ENCODE results near the gene FMNL3.
"Not testable (repeated sequence)": the region's sequence is repeated elsewhere in the genome, so short reads cannot be mapped to it uniquely, and the experiment has no call there.

FMNL3 gene, protein sequence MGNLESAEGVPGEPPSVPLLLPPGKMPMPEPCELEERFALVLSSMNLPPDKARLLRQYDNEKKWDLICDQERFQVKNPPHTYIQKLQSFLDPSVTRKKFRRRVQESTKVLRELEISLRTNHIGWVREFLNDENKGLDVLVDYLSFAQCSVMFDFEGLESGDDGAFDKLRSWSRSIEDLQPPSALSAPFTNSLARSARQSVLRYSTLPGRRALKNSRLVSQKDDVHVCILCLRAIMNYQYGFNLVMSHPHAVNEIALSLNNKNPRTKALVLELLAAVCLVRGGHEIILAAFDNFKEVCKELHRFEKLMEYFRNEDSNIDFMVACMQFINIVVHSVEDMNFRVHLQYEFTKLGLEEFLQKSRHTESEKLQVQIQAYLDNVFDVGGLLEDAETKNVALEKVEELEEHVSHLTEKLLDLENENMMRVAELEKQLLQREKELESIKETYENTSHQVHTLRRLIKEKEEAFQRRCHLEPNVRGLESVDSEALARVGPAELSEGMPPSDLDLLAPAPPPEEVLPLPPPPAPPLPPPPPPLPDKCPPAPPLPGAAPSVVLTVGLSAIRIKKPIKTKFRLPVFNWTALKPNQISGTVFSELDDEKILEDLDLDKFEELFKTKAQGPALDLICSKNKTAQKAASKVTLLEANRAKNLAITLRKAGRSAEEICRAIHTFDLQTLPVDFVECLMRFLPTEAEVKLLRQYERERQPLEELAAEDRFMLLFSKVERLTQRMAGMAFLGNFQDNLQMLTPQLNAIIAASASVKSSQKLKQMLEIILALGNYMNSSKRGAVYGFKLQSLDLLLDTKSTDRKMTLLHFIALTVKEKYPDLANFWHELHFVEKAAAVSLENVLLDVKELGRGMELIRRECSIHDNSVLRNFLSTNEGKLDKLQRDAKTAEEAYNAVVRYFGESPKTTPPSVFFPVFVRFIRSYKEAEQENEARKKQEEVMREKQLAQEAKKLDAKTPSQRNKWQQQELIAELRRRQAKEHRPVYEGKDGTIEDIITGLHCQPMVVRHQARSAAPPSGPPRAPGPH

DNA sequence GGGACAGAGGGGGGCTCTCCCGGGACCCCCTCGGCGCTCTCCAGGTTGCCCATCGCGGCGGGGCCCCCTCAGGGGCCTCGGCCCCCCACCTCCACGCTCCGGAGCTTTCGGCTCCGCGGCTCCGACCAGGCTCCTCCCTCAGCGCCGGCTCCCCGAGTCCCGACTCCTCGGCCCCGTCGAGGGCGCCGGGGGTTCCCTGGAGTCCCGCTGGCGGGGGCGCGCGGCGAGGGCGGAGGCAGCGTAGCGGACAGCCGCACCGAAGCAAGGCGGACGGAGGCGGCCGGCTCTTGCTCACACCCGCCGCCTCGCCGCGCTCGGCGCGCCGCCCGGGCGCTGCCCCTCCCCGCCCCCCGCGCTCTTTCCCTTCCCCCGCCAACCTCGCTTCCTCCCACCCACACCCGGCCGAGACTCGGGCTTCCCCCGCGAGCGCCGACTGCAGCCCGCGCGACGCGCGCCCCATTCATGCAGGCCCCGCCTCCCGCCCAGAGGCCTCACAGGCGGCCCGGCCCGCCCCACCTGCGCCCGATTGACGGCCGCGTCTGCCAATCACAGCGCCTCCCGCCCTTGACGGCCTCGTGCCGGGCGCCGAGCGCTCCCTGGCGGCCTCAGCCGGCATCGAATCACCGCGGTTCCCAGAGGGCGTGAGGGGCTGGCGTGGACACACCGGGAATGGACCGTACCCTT lies at the start of gene FMNL3:
FMNL3 (minus strand) TSS at position 278 of the 684 bp plus-strand sequence; CDS start at position 53, 225 bp downstream.
- H3K9me3 ChIP-seq (ENCODE audit: low read length): no peaks in the 10 kb centered on the region
- H3K4me3 ChIP-seq (ENCODE audit: low read length): peak within 1 kb of the TSS; percentile 94
- H3K36me3 ChIP-seq (ENCODE audit: insufficient read depth, low read length): no peaks in the 10 kb centered on the region
- H3K4me1 ChIP-seq (ENCODE audit: insufficient read depth, low read length): peaks cover 27% of the 10 kb centered on the region
- H2AFZ ChIP-seq (ENCODE audit: low read depth, low read length): peak within 1 kb of the TSS; percentile 80
- H3K27me3 ChIP-seq (ENCODE audit: insufficient read depth, low read length): no peaks in the 10 kb centered on the region

DNA sequence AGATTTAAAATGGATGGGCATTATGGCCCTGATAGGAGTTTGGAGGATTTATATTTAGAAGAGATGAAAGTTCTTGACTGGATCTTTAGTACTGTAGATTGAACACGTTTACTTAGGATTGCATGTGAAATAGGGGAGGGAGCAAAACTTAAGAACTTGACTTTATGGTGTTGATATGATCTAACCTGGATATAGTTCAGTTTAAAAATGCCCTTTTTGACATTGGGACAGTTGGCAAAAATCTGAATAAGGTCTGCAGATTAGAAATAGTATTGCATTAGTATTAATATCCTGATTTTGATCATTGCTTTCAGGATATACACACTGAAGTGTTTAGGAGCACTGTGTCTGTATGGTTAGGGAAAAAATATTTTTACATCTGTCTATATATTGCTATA lies 43.8 kb upstream of the FMNL3 start:
- Histone ChIP-seq H3K4me3 (ENCODE audit: low read length) (no peak overlapping the region), H3K9me3 (ENCODE audit: low read length) (no peaks in the 10 kb centered on the region), H3K36me3 (ENCODE audit: insufficient read depth, low read length) (peaks cover 44% of the 10 kb centered on the region), H3K4me1 (ENCODE audit: insufficient read depth, low read length) (no peaks in the 10 kb centered on the region), H3K27me3 (ENCODE audit: insufficient read depth, low read length) (no peaks in the 10 kb centered on the region), H2AFZ (ENCODE audit: low read depth, low read length) (no peak overlapping the region)

DNA sequence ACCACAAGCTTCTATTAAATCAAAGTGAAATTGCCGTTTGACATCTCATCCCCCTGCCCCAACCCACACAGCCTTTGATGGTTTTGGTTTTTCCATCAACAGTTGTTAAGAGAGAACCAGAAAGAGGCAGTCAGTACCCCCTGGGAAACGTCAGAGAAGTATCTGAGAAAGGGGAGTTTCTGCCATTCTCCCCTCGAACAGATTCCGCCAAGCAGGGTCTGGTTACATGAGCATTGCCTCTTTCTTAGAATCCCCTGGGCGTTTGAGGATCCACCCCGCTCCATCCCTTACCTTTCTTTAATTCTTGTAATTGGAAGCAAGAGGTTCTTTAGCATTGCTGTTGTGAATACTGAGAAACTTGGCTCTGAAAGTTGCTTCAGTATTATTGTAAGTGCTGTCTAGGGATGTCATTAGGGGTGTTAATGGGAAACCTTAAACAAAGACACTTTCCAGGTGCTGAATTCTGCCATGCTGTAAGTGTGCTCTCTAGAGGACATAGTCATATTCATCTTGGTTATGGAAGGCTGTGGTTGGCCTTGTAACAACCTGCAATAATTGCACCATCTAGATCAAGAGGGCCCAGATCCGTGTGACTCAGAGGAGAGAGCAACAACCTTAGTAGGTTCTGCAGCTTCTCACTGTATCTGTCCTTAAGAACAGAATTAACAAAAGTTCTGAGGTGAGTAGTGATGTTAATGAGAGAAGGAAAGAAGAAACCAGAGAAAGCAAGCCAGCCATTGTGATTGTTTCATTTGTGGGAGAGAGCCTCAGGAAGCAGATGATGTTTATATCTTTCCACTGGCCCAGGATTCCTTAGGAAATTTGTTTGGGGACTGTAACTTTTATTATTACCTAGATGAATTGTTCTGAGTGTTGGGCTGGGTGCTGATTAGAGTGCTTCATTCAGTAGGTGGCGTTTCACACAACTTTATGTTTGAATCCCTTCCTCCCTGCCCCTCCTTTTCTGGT lies 43.1 kb upstream of the FMNL3 start:
- Histone ChIP-seq H3K9me3 (ENCODE audit: low read length) (no peaks in the 10 kb centered on the region), H3K27me3 (ENCODE audit: insufficient read depth, low read length) (no peaks in the 10 kb centered on the region), H3K4me1 (ENCODE audit: insufficient read depth, low read length) (no peaks in the 10 kb centered on the region), H3K36me3 (ENCODE audit: insufficient read depth, low read length) (peaks cover 37% of the 10 kb centered on the region), H2AFZ (ENCODE audit: low read depth, low read length) (no peak overlapping the region), H3K4me3 (ENCODE audit: low read length) (no peak overlapping the region)

DNA sequence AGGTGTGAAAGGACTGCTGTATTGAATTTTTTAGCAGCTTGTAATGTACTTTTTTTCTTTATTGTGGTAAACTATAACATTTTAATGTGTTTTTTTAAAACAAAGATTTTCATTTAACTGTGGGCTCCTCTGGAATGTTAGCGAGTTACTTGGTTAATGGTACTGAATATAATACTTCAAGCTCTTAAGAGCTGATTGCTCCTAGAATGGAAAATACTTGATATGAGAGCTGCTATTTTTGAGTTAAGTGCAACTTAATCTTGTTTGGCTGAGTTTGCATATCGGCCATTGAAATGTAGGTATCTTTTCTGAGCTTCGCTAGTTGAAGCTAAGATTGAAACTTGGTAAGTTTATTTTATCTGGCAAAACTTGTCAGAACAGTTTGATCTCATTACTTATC lies 41.6 kb upstream of the FMNL3 start:
- H2AFZ ChIP-seq (ENCODE audit: low read depth, low read length): no peak overlapping the region
- no peaks in the 10 kb centered on the region for H3K27me3 ChIP-seq (ENCODE audit: insufficient read depth, low read length)
- no peaks in the 10 kb centered on the region for H3K9me3 ChIP-seq (ENCODE audit: low read length)
- peaks cover under 1% of the 10 kb centered on the region for H3K4me1 ChIP-seq (ENCODE audit: insufficient read depth, low read length)
- H3K36me3 ChIP-seq (ENCODE audit: insufficient read depth, low read length): peaks cover 29% of the 10 kb centered on the region
- H3K4me3 ChIP-seq (ENCODE audit: low read length): no peak overlapping the region

DNA sequence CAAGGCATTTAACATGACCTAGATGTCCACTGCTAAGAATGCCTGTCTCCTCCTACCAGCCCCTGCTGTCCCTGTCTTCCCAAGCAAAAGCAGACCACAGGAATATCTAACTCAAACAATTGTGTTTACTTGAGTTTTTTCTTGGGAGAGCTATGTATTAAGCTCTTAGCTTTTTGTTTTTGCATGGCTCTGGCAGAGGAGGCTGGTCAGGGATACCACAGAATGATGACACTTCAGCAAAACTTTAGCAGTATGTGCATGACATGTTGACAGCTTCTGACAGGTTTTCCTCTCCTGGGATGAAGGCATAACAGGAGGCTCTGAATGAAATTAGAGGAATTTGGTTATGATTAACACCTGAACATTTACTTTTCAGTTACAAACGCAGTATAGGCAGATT lies 41.1 kb upstream of the FMNL3 start:
- Histone ChIP-seq H3K4me1 (ENCODE audit: insufficient read depth, low read length) (peaks cover 6% of the 10 kb centered on the region), H2AFZ (ENCODE audit: low read depth, low read length) (no peak overlapping the region), H3K4me3 (ENCODE audit: low read length) (no peak overlapping the region), H3K36me3 (ENCODE audit: insufficient read depth, low read length) (peaks cover 26% of the 10 kb centered on the region), H3K9me3 (ENCODE audit: low read length) (no peaks in the 10 kb centered on the region), H3K27me3 (ENCODE audit: insufficient read depth, low read length) (no peaks in the 10 kb centered on the region)

DNA sequence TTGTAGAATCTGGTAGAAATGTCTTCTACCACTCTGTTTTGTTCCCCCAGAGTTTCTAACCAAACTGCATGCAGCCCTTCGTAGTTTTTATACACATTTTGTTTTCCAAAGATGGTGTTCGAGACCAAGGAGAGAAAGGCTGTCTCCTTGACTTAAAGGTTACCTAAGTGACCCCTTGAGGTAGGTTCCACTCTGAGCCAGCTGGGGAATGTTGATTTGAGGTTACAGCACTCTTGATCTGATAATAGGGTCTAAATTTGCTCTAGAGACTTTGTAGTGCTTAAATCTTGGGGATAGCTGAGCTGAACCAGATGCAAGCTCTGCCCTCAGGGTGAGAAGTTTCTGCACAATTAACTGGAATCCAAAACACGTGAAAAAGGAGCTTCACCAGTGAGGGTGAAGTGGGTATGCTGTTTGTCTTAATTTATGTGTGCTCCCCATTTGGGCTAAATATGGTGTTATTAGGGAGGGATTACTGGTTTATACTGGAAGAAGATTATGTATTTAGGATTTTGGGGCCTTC lies 37.2 kb upstream of the FMNL3 start:
- H3K4me3 ChIP-seq (ENCODE audit: low read length): no peak overlapping the region

DNA sequence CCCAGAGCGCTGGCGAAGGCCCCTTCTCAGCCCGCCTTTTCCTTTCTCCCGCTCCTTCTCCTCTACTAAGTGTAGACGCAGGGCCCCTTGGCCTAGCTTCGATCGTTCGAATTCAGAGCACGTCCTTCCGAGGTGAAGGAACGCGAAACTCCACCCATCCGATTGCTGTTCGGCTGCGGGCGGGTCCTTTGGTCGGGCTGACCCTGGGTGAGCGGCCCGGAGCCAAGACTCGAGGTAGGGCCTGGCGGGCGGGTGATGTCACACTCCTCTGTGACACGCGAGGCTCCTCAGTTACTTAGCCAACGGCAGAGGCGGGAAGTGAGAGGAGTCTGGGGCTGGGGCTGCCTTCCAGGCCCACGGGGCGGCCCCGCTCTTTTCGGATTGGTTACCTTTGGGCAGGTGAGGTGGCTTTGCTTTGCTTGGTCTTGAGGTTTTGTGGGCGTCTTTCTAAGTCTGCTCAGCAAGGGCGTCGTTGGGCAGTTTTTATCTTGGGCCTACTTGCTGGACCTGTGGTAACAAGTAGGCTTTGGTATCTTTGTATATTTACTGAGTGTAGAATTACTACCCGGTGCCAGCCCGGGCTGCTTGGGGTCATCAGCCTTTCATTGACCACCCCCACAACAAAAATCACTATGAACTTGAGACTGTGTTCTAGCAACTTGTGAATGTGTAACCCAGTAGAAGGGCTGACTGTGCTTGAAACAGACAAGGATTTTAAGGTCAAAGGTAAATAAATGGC lies 34.8 kb upstream of the FMNL3 start:
- H3K9me3 ChIP-seq (ENCODE audit: low read length): no peaks in the 10 kb centered on the region
- H3K36me3 ChIP-seq (ENCODE audit: insufficient read depth, low read length): peaks cover 8% of the 10 kb centered on the region
- H3K27me3 ChIP-seq (ENCODE audit: insufficient read depth, low read length): no peaks in the 10 kb centered on the region
- peaks cover 14% of the 10 kb centered on the region for H3K4me1 ChIP-seq (ENCODE audit: insufficient read depth, low read length)
- H3K4me3 ChIP-seq (ENCODE audit: low read length): peak overlapping the region; percentile 72
- H2AFZ ChIP-seq (ENCODE audit: low read depth, low read length): no peak overlapping the region

More for the DNA sequence above, 37.2 kb upstream of the FMNL3 start:
- Histone ChIP-seq H3K27me3 (ENCODE audit: insufficient read depth, low read length) (no peaks in the 10 kb centered on the region), H3K36me3 (ENCODE audit: insufficient read depth, low read length) (peaks cover 12% of the 10 kb centered on the region), H3K4me1 (ENCODE audit: insufficient read depth, low read length) (peaks cover 14% of the 10 kb centered on the region), H2AFZ (ENCODE audit: low read depth, low read length) (no peak overlapping the region), H3K9me3 (ENCODE audit: low read length) (no peaks in the 10 kb centered on the region)

DNA sequence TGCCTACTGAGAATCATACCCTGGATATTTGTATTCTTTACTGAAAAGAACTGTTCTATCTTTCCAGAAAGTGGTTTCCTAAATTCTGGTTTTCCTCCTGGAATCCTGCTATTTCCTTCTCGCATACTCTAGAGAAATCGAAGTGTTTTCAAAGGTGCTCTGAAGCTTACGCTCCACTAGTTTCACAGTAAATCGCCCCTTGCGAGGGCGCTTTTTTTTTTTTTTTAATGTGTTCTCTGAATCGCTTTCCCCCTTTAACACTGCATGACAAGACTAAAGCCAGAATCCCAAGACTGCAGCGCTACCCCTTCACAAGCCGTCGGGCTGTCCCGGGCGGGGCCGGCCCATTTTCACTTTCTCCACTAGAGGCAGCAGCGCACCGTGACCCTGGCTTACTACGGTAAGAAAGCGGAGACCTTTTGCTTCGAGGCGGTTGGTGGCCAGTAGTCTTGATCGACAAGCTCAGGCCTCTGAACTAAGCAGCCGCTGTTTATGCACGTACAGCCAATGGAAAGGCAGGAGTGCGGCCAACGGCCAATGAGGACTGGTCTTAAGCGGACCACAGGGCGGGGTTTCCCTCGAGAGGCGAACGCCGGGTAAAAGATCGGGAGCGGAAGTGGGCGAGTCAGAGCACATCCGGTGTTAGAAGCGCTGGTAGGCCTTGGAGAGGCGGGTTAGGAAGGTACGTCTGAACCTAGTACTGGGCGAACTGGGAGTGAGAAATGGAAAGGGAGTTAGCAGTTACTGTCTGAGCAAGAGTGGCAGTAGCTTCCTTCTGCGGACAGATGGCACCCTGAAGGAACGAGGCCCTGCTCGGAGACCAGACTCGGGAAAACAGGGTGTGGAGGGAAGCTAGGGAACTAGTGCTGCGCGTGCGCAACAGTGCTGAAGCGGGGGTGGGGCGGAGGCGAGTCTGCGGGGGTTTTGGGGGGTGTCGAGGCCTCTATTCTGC lies 34.0 kb upstream of the FMNL3 start, which contains the start of gene TMBIM6:
TMBIM6 (plus strand) TSS at position 628 of the 952 bp plus-strand sequence. CDS start 10,937 bp downstream, outside the sequence.
- H2AFZ ChIP-seq (ENCODE audit: low read depth, low read length): peak within 1 kb of the TSS; percentile 80
- H3K4me3 ChIP-seq (ENCODE audit: low read length): peak within 1 kb of the TSS; percentile 72
- peaks cover 8% of the 10 kb centered on the region for H3K36me3 ChIP-seq (ENCODE audit: insufficient read depth, low read length)
- peaks cover 14% of the 10 kb centered on the region for H3K4me1 ChIP-seq (ENCODE audit: insufficient read depth, low read length)
- no peaks in the 10 kb centered on the region for H3K9me3 ChIP-seq (ENCODE audit: low read length)
- H3K27me3 ChIP-seq (ENCODE audit: insufficient read depth, low read length): no peaks in the 10 kb centered on the region

DNA sequence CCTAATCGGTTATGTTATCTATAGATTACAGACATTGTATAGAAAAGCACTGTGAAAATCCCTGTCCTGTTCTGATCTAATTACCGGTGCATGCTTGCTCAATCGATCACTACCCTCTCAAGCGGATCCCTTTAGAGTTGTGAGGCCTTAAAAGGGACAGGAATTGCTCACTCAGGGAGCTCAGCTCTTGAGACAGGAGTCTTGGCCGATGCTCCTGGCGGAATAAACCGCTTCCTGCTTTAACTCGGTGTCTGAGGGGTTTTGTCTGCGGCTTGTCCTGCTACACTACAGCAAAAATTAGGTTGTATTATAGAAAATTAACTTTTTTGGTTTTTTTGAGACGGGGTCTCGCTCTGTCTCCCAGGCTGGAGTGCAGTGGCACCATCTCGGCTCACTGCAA lies 33.1 kb upstream of the FMNL3 start:
- H3K36me3 ChIP-seq (ENCODE audit: insufficient read depth, low read length); H2AFZ ChIP-seq (ENCODE audit: low read depth, low read length); H3K9me3 ChIP-seq (ENCODE audit: low read length); H3K4me3 ChIP-seq (ENCODE audit: low read length); H3K27me3 ChIP-seq (ENCODE audit: insufficient read depth, low read length): not testable (repeated sequence)
- peaks cover 14% of the 10 kb centered on the region for H3K4me1 ChIP-seq (ENCODE audit: insufficient read depth, low read length)

DNA sequence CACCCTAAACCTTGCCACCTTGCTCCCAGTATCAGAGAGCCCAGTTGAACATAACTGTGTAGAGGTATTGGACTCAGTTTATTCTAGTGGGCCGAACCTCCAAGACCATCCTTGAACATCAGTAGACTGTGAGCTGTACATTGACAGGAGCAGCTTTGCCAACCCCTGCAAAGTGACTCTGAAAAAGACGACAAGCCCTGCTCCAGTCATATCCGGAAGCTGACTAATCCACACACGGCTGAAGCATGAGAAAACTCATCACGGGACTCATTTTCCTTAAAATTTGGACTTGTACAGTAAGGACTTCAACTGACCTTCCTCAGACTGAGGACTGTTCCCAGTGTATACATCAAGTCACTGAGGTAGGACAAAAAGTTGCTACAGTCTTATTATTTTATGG lies 31.5 kb upstream of the FMNL3 start:
- not testable (repeated sequence) for H3K4me3 ChIP-seq (ENCODE audit: low read length); H3K27me3 ChIP-seq (ENCODE audit: insufficient read depth, low read length); H2AFZ ChIP-seq (ENCODE audit: low read depth, low read length); H3K9me3 ChIP-seq (ENCODE audit: low read length); H3K36me3 ChIP-seq (ENCODE audit: insufficient read depth, low read length)
- H3K4me1 ChIP-seq (ENCODE audit: insufficient read depth, low read length): peaks cover 12% of the 10 kb centered on the region

All from neuron (in vitro differentiated cells).